COR-L47 (cell line): ENCODE data around the gene MCU.
"Not testable (repeated sequence)": the region's sequence is repeated elsewhere in the genome, so short reads cannot be mapped to it uniquely, and the experiment has no call there.

Experiments
- DNase-seq: peaks from one replicate; lab custom pipeline; 2025; lab: John Stamatoyannopoulos, UW

MCU gene

DNA sequence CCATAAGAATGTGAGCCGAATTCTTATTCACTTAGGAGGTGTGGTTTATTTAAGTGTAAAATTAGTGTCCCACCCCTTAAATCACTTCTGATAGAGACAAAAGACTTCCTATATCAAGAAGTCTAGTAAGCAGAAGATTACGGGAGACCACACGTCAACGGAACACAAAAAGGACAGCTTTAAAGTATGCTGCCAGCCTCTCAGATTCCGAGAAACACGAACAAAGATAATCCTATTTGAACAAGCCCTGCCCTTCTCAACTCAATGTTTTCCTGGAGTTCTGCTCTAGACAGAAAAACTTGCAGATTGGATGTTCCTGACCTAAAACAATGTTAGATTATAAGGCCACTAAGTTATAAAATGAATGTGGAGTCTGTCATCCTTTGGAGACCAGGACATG is 4.9 kb upstream of the MCU start:
- DNase-seq: no peak

DNA sequence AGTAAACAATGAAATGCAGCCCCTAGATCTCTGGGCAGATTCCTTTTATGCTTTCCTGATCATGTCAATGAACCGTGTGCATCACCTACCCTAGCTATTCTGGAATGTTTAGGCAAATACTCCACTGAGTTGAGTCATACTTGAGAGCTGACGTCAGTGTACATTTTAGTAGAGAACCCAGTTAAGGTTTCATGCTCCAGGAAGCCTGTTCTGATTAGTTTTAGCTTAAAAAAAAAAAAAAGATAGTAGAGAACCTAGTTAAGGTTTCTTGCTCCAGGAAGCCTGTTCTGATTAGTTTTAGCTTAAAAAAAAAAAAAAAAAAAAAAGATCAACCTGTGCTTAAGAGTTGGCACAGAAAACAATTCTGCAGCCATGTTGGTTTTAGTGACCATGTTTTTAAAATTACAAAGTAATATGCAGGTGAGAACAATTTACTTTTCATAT is 3.7 kb upstream of the MCU start:
- no peak for DNase-seq

DNA sequence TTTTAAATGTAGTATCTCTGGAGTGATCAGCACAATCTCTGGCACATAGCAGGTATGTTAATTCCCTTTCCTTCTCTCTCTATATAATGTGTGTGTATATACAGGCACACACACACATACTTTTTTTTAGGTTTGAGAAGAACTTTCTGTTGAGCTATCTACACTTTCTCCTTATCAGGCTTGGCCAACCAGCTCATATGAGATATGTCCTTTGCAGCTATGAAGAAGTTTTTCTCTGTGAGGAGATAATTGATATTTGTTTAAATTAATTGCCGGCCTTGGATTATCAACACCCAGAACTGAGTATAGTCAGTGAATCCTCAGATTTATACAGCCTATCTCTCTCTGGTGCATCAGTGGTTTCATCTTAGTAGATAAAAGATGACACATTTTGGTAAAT is 2.3 kb upstream of the MCU start:
- DNase-seq: no peak

DNA sequence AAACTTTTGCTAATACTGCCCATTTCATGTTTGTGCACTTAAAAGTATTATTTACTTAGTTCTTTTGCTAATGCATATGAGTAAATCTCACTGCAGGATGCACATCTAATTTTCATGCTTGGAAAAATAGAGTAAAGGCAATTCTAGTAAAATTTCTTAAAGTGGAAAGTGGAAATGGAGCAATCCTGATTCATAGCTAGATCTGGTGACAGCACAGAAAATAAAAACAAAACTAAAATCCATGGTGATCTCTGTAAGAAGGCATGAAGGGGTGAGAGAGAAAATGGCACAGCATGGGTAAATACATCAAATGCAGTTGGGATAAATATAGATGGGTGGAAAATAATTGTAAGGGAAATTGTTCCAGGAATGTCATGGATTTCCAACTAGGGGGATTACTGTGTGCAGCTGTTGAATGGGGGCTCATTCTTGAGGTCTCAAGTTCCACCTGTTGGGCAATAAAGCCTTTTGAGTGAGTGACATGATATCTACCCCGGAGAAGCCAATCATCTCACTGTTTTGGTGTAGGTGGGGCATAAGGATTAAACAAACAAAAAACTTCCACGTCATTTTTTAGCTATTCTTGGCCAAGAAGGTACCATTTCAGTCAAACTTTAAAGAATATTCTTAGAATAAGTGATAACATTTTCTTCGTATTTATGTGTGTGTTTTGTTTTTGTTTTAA is 1.7 kb upstream of the MCU start:
- no peak for DNase-seq

DNA sequence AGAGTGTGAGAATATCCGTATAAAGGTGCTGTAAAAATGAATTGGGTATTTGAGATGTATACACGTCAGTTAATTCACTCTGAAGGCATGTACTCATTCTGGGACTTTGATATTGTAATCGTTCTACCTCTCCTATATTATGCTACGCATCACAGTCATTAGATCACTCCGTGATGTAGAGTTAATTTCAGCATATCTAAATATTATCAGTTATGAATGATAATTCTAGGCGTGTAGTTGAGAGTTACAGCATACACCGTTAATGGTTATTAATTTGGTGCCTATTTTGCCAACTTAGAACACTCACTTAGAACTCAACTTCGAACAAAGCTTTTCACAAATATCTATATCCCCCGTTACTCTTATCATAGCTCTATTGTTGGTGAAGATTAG is 477 bp upstream of the MCU start:
- no peak for DNase-seq

DNA sequence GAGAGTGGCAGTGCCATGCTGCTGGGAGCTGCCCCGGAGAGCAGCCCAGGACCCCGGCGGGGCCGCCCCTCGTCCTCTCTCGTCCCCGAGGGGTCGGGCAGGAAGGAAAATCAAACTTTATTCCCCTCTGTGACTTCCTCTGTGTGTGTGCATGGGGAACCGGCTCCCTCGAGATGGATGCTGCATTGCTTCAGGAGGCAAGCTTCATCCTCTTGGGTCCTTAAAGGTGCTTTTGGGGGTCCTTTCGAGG is 726 bp downstream of the MCU start:
- no peak for DNase-seq

DNA sequence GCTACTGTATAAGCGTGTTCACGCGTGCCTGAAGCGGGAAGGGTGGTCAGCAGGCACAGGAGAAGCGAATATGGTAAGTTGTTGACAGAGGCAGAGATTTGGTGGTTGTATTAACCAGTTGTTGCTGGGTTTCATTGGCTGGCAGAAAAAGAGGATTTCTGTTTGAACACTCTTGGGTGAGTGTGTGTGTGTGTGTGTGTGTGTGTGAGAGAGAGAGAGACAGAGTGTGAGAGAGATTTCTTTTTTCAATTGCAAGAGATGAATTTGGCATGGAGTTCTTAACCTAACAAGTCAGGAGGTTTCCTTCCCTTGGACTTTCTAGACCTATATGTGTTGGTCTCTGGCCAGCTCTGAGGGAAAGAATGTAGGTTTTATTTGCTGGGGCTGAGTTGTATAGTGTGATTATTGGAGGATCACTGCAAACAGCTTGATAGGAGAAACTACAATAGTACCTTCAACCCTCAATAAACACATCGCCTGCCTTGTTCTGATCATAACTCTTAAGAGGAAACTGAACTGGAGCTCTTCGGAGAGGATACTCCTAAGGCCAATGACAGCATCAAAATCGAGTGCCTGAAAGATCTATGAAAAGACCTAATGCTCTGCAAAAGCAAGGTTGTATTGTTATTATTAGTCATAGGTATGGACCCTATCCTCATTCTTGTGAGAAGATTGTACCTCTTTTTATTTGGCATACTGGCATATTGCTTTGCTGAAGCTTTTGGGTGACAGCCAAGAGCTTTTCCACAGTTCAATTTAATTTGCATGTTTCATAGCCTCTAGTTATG is 1.2 kb downstream of the MCU start:
- no peak for DNase-seq

DNA sequence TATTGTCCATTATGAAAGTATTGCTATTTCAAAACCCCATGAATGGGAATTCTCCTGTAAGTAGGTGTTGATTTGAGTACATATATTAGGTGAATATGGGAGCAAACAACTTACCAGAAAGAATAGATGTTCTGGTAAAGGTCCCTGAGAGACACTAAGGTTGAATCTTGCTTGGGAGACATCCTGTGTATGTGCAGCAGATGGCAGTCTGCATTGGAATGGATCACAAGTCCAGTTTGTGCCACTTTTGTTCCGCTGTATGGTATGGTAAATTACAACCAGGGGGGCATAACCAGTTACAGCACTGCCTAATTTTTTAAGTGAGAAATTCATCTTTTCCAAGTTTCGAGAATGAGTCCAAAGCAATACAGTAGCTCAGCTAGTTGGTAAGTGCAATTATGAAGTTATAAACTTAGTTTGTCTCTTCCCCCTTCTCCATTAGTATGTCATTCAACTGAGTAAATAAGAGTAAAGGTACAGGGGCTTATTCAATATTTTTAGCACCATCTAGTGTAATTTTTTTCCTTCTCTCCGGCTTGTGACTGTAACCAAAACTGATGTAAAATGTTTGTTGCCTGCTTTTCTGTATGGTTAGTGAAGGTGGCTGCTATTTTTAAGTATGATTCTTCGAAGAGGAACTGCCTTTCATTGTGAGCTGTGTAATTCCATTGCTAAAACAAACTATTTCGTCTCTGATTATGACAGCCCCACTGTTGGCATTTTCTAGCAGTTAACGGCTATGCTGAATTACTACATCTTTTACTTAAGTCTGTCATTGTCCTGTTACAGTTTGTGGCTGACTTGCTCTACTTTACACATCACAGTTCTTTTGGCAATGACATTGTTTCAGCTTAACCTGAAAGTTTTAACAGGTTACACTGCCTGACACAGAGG is 2.8 kb downstream of the MCU start:
- no peak for DNase-seq

DNA sequence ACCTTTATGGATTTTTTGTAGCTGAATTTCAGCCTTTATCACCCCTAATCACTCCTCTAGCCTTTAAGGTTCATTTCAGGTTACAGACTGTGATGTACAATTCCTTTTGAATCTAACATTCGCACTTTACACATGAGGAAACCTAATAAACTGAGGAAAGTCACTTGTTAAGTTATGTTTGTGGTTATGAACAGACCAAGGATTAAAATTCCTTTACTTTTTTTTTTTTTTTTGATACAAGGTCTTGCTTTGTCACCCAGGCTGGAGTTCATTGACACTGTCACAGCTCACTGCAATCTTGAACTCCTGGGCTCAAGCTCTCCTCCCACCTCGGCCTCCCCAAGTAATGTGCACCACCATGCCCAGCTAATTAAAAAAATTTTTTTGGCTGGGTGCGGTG is 3.6 kb downstream of the MCU start:
- no peak for DNase-seq

DNA sequence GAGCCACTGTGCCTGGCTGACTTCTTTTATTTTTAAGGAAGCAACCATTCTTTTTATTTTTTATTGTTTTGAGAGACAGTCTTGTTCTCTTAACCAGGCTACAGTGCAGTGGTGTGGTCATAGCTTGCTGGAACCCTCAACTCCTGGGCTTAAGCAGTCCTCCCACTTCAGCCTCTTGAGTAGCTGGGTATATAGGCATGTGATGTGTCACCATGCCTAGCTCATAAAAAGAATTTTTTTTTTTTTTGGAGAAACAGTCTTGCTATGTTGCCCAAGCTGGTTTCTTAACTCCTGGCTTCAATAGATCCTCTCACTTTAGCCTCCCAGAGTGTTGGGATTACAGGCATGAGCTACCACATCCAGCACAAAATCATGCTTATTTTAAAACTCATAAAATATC is 5.8 kb downstream of the MCU start:
- DNase-seq: no peak

DNA sequence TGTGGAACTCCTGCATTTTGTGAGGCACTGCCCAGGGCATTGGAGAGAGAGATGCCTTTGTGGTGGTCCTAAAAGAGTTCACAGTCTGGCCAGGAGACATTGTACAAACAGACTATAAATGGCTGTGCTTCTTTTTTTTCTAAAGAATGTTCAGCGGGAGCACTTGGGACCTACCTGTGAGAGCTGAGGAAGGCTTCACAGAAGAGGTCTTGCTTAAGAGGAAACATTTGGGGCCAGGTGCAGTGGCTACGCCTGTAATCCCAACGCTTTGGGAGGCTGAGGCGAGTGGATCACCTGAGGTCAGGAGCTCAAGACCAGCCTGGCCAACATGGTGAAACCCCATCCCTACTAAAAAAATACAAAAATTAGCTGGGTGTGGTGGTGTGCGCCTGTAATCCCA is 10.5 kb downstream of the MCU start:
- not testable (repeated sequence) for DNase-seq

DNA sequence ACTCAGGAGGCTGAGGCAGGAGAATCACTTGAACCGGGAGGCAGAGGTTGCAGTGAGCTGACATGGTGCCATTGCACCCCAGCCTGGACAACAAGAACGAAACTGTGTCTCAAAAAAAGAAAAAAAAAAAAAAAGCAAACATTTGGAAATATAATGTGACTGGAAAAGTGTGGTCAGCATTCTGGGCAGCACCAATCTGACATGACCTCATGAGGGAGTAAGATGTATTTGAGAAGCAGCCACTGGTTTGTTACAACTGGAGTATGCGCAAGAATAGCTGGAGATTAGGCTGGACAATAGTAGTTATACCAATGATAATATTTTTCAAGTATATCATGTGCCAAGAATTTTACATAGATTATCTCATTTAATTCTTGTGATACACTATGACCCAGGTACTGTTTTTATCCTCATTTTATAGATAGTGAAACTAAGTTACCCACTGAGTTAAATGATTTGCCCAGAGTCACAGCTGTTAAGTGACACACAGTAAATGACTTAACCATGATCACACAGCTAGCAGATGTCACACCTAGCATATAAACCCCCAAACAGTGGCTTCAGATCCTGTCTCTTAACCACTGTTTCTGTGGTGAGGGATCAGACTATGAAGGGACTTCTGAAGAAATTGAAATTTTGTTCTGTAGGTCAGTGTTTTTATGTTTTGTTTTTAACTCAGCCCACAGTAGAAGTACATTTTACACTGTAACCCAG is 11.1 kb downstream of the MCU start:
- DNase-seq: no peak

DNA sequence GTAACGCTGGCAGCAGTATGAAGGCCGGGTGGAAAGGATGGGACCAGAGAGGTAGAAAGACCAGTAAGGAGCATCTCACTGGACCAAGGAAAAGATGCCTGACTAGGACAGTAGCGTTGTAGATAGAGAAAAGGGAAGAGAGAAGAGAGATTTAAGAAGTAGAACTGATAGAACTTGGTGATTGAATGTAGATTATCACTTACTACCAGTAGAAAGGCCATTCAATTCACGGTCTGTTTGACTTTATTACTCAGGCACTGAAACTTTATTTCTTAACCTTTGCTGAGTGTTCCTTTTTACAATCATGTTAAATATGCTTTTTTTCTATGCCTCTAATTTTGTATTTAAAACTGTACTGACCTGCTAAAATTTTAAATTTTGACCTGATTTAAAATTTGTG is 12.2 kb downstream of the MCU start:
- DNase-seq: no peak

DNA sequence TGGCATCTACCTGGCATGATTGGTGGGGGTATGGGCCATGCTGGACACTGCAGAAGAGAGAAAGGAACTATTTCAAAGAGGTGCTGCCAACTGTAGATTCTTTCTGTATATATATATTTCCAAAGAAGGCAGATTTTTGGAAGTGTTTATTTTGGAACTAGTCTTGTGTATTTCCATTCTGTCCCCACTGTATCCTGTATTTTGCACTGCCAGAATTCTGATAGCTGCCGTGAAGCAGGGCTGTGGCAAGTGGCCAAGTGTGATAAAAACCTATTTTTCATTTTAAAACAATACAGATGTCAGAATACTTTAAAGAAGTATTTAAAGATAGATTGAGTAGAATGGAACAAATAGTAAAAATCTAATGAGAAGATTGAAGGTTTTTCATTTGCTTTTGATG is 17.1 kb downstream of the MCU start:
- DNase-seq: no peak

DNA sequence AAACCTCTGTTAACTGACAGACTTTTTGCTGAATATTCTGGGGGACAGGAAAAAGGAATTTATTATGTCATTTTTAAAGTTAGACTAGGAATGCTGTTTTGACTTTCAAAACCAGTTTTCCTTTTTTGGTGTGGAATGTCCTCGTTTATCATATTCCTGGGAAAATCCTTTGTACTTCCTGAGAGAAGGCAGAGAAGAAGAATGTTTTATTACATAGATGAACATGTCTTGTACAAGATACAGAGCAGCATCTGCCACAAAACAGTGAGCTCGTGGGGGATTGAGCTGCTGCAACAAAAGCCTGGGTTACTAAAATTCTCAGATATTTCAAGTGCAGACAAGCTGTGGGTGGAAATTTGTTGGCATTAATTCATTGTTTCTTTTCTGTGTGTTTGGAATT is 20.2 kb downstream of the MCU start:
- DNase-seq: no peak

DNA sequence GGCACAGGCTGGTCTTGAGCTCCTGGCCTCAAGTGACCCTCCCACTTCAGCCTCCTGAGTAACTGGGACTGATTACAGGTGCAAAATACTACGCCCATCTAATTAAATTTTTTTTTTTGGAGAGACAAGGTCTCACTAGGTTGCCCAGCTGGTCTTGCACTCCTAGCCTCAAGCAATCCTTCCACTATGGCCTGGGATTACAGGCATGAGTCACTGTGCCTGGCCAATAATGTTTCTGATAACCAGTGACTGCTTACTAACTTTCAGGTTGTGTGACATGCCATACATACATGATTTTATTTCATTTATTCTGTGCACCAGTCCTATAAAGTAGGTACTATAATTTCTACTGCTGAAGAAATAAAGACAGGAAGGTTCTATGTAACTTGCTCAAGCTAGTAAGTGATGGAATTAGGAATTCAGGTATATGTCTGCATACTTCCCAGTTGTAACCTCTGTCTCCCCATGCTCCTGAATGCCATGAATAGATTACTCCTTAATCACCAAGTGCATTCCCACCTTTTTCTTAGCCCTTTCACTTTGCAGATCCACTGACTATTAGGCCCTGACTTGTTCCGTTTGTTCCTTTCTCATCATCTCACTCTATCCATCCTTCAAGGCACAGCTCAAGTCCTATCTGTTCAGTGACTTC is 28.1 kb downstream of the MCU start:
- DNase-seq: no peak

DNA sequence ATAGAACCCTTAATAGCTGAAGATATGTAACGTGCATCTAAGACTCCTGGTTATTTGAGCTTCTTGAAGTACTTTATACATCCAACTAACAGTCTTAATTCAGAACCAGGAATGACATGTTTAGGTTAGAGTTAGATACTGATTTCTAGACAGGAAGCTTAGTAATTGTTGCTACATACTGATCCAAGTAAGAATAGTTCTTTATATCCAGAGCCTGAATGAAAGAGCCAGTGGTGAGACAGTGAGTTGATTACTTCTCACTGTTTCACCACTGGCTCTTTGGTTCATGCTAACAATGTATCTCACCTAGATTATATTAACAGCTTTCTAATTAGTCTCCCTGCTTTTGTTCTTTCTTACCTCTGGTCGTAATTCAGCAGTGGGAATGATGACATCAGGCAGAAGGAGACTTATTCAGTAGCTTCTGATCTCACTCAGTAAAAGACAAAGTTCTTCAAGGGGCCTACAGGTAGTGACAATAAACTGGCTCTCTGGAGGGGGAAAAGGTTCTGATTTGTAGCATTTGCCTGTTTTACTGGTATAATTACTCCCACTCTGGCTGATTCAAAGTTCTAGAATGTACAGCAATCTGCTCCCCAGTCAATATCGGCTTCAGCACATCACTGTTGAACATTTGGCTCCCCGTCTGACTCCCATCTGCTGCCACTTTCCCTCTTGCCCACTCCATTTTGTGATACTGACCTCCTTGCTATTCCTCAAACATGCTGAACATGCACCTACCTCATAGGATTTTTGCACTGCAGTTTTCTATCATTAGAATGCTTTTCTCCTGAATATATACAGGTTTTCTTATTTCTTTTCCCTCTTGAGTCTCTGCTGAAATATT is 29.1 kb downstream of the MCU start:
- DNase-seq: no peak

DNA sequence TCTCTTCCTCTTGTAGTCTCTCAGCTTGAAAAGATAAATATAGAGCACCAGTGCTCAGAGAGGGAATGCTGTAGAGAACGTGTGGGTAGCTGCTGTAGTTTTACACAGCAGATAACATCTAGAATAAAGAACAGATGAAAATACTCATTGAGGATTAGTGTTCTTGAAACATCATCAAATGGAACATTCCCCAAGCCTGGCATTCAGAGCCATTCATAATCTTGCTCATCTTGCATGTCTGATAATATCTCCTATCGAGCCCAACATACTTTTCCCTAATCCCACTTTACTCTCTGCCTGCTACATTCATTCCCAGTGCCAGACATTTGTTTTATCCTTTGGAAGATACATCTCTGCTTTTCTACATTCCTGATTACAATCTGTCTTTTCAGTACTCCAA is 35.2 kb downstream of the MCU start:
- no peak for DNase-seq

DNA sequence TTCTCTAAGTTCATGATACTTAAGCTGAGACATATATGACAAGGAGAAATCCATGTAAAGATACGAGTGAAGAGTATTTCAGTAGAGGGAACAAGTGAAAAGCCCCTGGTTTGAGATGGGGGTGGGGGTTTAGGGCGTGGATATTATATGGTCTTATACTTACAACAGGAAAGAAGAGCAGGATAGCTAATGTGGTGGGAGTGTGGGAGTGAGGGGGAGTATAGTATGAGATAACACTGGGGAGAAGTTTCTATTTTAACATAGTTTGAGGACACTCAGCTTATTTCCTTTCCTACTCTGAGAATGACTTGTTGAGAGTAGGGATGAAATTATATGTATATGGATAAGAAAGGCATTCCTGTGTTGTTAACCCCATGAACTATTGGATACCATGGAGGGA is 36.5 kb downstream of the MCU start:
- DNase-seq: no peak

DNA sequence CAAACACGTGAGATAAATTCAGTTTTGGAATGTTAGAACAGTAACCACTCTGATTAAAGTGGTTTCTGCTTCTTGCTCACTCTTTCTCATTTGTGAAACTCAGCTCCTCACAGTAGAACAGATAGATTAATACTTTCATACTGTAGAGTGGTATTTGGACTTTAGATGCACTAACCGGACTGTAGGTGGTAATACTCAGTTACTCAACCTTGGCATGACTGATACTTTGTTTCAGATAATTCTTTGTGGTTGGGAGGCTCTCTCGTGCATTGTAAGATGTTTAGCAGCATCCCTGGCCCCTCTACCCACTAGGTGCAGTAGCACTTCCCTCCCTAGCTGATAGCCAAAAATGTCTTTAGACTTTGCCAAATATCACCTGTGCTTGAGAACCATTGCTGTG is 37.6 kb downstream of the MCU start:
- no peak for DNase-seq

DNA sequence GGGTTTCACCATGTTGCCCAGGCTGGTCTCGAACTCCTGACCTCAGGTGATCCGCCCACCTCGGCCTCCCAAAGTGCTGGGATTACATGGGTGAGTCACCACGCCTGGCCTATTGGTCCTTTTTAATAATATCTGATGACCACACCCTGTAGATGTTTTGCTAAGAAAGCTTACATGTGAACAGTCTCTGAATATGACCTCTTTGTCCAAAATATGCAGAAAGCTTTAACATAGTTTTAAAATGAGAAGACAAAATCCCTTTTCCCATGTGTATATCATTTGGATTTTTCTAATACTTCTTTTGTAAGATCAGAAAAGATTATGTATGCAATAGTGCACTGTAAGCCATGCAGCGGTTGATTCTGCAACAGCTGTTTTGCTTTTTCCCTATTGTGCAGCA is 38.5 kb downstream of the MCU start:
- no peak for DNase-seq
